HUES64 (cell line): ENCODE data around the gene IL4R.
"Not testable (repeated sequence)": the region's sequence is repeated elsewhere in the genome, so short reads cannot be mapped to it uniquely, and the experiment has no call there.

ENCODE experiments used
- H3K27ac ChIP-seq: 2 replicates; pipeline ENCODE4 v1.7.0; 2013; ENCODE audit warnings: low read depth, low read length, inconsistent platforms
- H3K27me3 ChIP-seq: 2 replicates; pipeline ENCODE4 v1.6.1; 2013; ENCODE audit warnings: mild to moderate bottlenecking, low read length; ENCODE audit not compliant: insufficient read depth
- H3K36me3 ChIP-seq: 2 replicates; pipeline ENCODE4 v1.6.1; 2013; ENCODE audit warnings: mild to moderate bottlenecking, low read length; ENCODE audit not compliant: insufficient read depth
- H3K4me1 ChIP-seq: 2 replicates; pipeline ENCODE4 v1.6.1; 2013; ENCODE audit warnings: mild to moderate bottlenecking, low read length, moderate library complexity; ENCODE audit not compliant: insufficient read depth
- H3K4me3 ChIP-seq: 2 replicates; pipeline ENCODE4 v1.5.1; 2013; ENCODE audit warnings: mild to moderate bottlenecking, low read length, moderate library complexity
- H3K9ac ChIP-seq: 2 replicates; pipeline ENCODE4 v1.6.1; 2013; ENCODE audit warnings: mild to moderate bottlenecking, low read depth, low read length
- H3K9me3 ChIP-seq: 2 replicates; pipeline ENCODE4 v1.6.1; 2013; ENCODE audit warnings: low read depth, low read length; ENCODE audit not compliant: insufficient read depth
- WGBS: fragments of 150-250, 120-280 bp; methylation state at CpG from one replicate; pipeline ENCODE4 v1.1.7; 2013; ENCODE audit warnings: missing lambda C conversion rate; 5-methylcytosine and 5-hydroxymethylcytosine counted together

Gene IL4R

DNA sequence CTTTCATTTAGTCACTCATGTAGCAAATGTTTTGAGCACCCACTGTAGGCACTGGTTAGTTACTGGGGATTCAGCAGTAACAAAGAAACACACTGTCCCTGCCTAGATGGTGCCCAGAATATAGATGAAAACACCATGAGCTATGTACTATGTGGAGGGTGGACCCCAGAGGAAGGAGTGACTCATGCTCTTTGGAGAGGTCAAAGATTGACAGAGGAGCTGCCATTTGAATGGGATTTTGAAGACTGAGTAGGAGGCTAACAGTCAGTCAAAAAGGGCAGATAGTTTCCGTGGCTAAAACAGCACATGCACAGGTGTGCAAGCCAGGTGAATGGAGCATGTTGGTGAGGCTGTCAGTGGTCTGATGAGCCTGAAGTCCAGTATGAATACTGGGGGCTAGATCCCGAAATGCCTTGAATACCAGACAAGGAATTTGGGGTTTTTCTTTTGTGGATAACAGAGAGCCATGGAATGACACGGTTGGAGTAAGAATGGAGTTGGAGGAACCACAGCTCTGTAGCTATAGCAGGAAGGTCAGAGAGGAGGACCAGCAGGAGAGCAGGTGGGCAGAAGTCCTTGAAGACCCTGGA is 94.3 kb downstream of the IL4R start:
- no peak overlapping the region for H3K9ac ChIP-seq
- H3K27ac ChIP-seq: no peak overlapping the region
- H3K36me3 ChIP-seq: no peaks in the 10 kb centered on the region
- 0 out of 2 replicates have a peak, but pooled peaks cover 3% of the 10 kb centered on the region for H3K9me3 ChIP-seq
- H3K4me1 ChIP-seq: no peaks in the 10 kb centered on the region
- WGBS: 89% methylated on average over 3 of the region's 3 CpGs
- no peaks in the 10 kb centered on the region for H3K27me3 ChIP-seq
- no peak overlapping the region for H3K4me3 ChIP-seq

DNA sequence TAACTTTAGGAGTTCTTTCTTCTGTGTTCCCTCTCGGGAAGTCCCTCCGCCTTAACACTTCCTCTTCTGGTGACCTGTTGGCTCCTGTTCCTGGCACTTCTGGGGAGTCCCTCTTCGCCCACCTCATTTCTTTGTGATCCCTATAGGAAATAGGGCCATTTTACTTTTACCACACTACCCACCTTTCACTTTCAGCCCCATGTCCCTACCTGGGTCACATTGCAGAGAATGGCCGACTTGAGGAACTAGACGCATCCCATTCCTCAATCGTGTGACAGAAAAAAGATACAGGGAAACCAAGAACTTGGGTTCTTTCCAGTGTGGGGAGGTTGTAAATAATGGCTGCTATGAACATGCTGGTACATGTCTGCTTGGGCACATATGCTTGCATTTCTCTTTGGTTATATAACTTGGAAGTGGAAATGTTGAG is 94.8 kb downstream of the IL4R start:
- Histone ChIP-seq H3K27ac (no peak overlapping the region), H3K36me3 (no peaks in the 10 kb centered on the region), H3K27me3 (no peaks in the 10 kb centered on the region), H3K9me3 (0 out of 2 replicates have a peak, but pooled peaks cover 3% of the 10 kb centered on the region), H3K4me1 (no peaks in the 10 kb centered on the region), H3K9ac (no peak overlapping the region), H3K4me3 (no peak overlapping the region)
- 96% methylated on average over 6 of the region's 6 CpGs for WGBS

DNA sequence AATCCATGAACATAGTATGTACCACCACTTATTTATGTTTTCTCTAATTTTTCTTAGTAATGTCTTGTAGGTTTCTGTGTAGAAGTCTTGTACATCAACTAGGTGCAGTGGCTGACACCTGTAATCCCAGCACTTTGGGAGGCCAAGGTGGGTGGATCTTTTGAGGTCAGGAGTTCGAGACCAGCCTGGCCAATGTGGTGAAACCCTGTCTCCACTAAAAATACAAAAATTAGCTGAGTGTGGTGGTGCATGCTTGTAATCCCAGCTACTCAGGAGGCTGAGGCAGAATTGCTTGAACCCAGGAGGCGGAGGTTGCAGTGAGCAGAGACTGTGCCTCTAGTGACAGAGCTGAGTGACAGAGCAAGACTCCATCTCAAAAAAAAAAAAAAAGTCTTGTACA is 96.2 kb downstream of the IL4R start:
- not testable (repeated sequence) for H3K27ac ChIP-seq, H3K9ac ChIP-seq, H3K27me3 ChIP-seq, H3K9me3 ChIP-seq, H3K36me3 ChIP-seq, H3K4me1 ChIP-seq, H3K4me3 ChIP-seq
- 88% methylated on average over 2 of the region's 2 CpGs for WGBS

DNA sequence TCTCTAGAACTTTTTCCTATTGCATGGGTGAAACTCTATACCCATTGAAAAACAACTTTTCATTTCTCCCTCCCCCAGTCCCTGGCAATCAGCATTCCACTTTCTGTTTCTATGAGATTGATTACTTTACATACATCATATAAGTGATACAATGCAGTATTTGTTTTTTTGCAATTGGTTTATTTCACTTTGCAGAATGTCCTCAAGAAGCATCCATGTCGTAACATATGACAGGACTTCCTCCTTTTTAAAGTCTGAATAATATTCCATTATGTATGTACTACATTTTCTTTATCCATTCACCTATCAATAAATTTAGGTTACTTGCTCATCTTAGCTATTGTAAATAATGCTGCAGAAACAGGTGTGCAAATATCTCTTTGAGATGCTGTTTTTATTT is 97.0 kb downstream of the IL4R start:
- no peaks in the 10 kb centered on the region for H3K4me1 ChIP-seq
- H3K4me3 ChIP-seq: no peak overlapping the region
- no peaks in the 10 kb centered on the region for H3K27me3 ChIP-seq
- 0 out of 2 replicates have a peak, but pooled peaks cover 3% of the 10 kb centered on the region for H3K9me3 ChIP-seq
- no CpG with 5 or more reads among the region's 1 CpG for WGBS
- H3K9ac ChIP-seq: no peak overlapping the region
- H3K27ac ChIP-seq: no peak overlapping the region
- no peaks in the 10 kb centered on the region for H3K36me3 ChIP-seq

DNA sequence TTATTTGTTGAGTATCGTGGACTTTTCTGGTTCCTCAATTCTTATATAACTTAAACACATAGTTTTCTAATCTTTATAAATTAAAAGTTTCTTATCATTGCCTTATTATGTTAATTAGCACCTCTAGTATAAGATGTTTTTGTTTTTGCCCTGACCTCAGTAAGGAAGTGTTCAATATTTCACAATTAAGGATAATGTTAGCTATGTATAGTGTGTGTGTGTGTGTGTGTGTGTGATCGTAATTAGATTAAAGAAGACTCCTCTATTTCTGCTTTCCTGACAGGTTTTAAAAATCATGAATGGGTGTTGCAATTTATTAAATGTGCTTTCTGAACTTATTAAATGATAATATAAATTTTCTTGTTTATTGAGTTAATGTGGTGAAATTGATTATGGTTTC is 100.2 kb downstream of the IL4R start:
- no peaks in the 10 kb centered on the region for H3K4me1 ChIP-seq
- no peak overlapping the region for H3K9ac ChIP-seq
- WGBS: 50% methylated on average over 1 of the region's 2 CpGs
- H3K9me3 ChIP-seq: 0 out of 2 replicates have a peak, but pooled peaks cover 3% of the 10 kb centered on the region
- H3K4me3 ChIP-seq: no peak overlapping the region
- no peaks in the 10 kb centered on the region for H3K27me3 ChIP-seq
- H3K36me3 ChIP-seq: no peaks in the 10 kb centered on the region
- no peak overlapping the region for H3K27ac ChIP-seq
